A673 (cell line): ENCODE results near the gene PTPA. TPM values are rescaled to one million over a fixed set of nuclear protein-coding genes. Genes with fewer than 3 reads are reported as not detected.

ENCODE experiments used
- BruUV-seq: library from RNA; stranded (reverse); fragments of 400-500 nt; replicated peaks from 2 replicates; lab custom pipeline; 2021; lab: Mats Ljungman, UMichigan
- CTCF ChIA-PET: fragments of 300-600 bp; sonication (Branson Sonifier 250); formaldehyde crosslinking; loops from one replicate; lab custom pipeline; 2022; ENCODE audit warnings: antibody characterized with exemption; lab: Charles Lee
- POLR2A ChIA-PET: fragments of 300-600 bp; sonication (Branson Sonifier 250); formaldehyde crosslinking; loops from one replicate; lab custom pipeline; 2022; ENCODE audit warnings: antibody characterized with exemption; ENCODE audit not compliant: low non-redundant PET; lab: Charles Lee
- DNase-seq: peaks from one replicate; pipeline ENCODE4 v3.0.0-alpha.2; 2015; ENCODE audit warnings: low spot score
- H3K27ac ChIP-seq: fragments of 200-600 bp; sonication (generic); 2 replicates; pipeline ENCODE4 v1.5.1; 2016; ENCODE audit warnings: mixed run types, low read depth, mild to moderate bottlenecking, mixed read lengths, antibody characterized with exemption, low read length; ENCODE audit not compliant: poor library complexity, severe bottlenecking
- H3K27me3 ChIP-seq: fragments of 200-600 bp; sonication (generic); replicated peaks from 2 replicates; pipeline ENCODE4 v1.6.1; 2017; ENCODE audit warnings: mixed run types, low read depth, mild to moderate bottlenecking, mixed read lengths, antibody characterized with exemption, low read length; ENCODE audit not compliant: insufficient read depth, poor library complexity
- H3K36me3 ChIP-seq: fragments of 200-600 bp; sonication (generic); 2 replicates; pipeline ENCODE4 v1.6.1; 2016; ENCODE audit warnings: mixed run types, mild to moderate bottlenecking, mixed read lengths, antibody characterized with exemption, low read length; ENCODE audit not compliant: insufficient read depth, poor library complexity, severe bottlenecking
- H3K4me1 ChIP-seq: fragments of 200-600 bp; sonication (generic); 2 replicates; pipeline ENCODE4 v1.6.1; 2017; ENCODE audit warnings: mixed run types, mild to moderate bottlenecking, mixed read lengths, antibody characterized with exemption, low read length; ENCODE audit not compliant: insufficient read depth, poor library complexity, severe bottlenecking
- H3K4me3 ChIP-seq: fragments of 200-600 bp; sonication (generic); 2 replicates; pipeline ENCODE4 v1.5.1; 2016; ENCODE audit warnings: low read depth, mixed run types, mild to moderate bottlenecking, mixed read lengths, low read length; ENCODE audit not compliant: poor library complexity, severe bottlenecking
- H3K9me3 ChIP-seq: fragments of 200-600 bp; sonication (generic); 2 replicates; pipeline ENCODE4 v1.6.1; 2016; ENCODE audit warnings: mixed run types, low read depth, mild to moderate bottlenecking, mixed read lengths, antibody characterized with exemption, low read length; ENCODE audit not compliant: poor library complexity, severe bottlenecking
- CTCF ChIP-seq: fragments of 300-800, 200-600 bp; sonication (generic); conservative IDR thresholded peaks from 2 replicates; pipeline ENCODE4 v1.5.1; 2017; ENCODE audit warnings: low read depth, mild to moderate bottlenecking, antibody characterized with exemption, low read length, moderate library complexity, mixed read lengths
- EZH2 ChIP-seq: fragments of 200-600 bp; sonication (generic); IDR thresholded peaks from 2 replicates; pipeline ENCODE4 v1.6.1; 2017; ENCODE audit warnings: borderline replicate concordance, low read depth, mild to moderate bottlenecking, mixed read lengths, antibody characterized with exemption, low read length; ENCODE audit not compliant: poor library complexity, severe bottlenecking
- intact Hi-C: fragments of 100-400 bp; cut with micrococcal nuclease; formaldehyde crosslinking; loops from one replicate; pipeline ENCODE4 v1.10.0; 2022; ENCODE audit not compliant: unreplicated experiment
- total RNA-seq: library from RNA; stranded (reverse); gene quantifications from 2 replicates; pipeline ENCODE4 v1.2.3, GENCODE V29; 2021

Gene PTPA
- total RNA-seq, 1 experiment from 2014 or later: 157 TPM

GRCh38 chr9:129070696-129071525 lies 40.3 kb upstream of the PTPA start:
- intact Hi-C loops: no loop called here
- BruUV-seq: no TSS peak
- no peaks in the 10 kb centered on the region for H3K4me1 ChIP-seq
- DNase-seq: no peak
- no peaks in the 10 kb centered on the region for H3K9me3 ChIP-seq
- CTCF ChIA-PET: no interaction called here
- no peak overlapping the region for H3K4me3 ChIP-seq
- no peaks in the 10 kb centered on the region for H3K27me3 ChIP-seq
- POLR2A ChIA-PET: no interaction called here
- TF ChIP-seq EZH2 (no peak), CTCF (no peak)
- no peak overlapping the region for H3K27ac ChIP-seq
- H3K36me3 ChIP-seq: no peaks in the 10 kb centered on the region

DNA sequence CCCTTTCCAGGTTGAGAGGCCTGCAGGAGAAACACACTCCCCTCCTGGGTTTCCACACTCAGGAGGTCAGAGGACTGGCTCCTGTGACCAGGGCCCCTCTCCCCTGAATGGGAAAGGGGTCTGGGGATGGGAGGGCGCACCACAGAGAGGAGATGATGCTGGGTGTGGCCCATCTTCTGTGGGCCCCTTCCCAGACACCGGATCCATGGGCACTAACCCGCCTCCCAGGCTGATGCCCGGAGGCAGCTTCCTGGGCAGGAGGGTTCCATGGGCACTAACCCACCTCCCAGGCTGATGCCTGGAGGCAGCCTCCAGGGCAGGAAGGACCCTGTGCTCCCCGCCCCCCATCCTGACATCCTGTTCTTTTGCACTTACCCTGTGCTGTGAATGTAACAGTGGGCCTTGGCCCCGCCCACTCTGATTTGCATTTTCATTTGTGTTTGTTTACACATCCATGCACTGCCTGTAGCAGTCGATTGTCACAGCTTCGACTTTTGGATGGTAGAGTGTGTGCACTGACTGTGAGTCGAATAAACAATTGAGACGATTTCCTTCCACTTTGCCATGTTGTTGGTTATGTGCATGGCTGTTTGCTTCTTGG lies 39.6 kb upstream of the PTPA start:
- Histone ChIP-seq H3K4me3 (no peak overlapping the region), H3K27me3 (no peaks in the 10 kb centered on the region), H3K27ac (no peak overlapping the region), H3K4me1 (no peaks in the 10 kb centered on the region), H3K9me3 (no peaks in the 10 kb centered on the region), H3K36me3 (no peaks in the 10 kb centered on the region)
- CTCF ChIA-PET: no interaction called here
- intact Hi-C loops: no loop called here
- TF ChIP-seq EZH2 (no peak), CTCF (no peak)
- BruUV-seq: no TSS peak
- POLR2A ChIA-PET: no interaction called here
- DNase-seq: no peak

GRCh38 chr9:129072171-129072570 lies 39.0 kb upstream of the PTPA start:
- no peak for TF ChIP-seq EZH2
- TF ChIP-seq CTCF: no peak
- ChIA-PET POLR2A (no interaction called here), CTCF (no interaction called here)
- intact Hi-C loops: no loop called here
- Histone ChIP-seq H3K36me3 (no peaks in the 10 kb centered on the region), H3K9me3 (no peaks in the 10 kb centered on the region), H3K27ac (no peak overlapping the region), H3K4me1 (no peaks in the 10 kb centered on the region), H3K27me3 (no peaks in the 10 kb centered on the region), H3K4me3 (no peak overlapping the region)
- no peak for DNase-seq
- no TSS peak for BruUV-seq
